ENCODE data around the gene COQ5.

- TF ChIP-seq CTCF (IDR thresholded peaks at IDR 0.05): no peak
- TF ChIP-seq POLR2A (IDR thresholded peaks at IDR 0.05): no peak
Measured at GRCh38 chr12:120574106-120574505, 45.1 kb upstream of the COQ5 start.
